Activated B cell treated with CpG ODN at 0.5 μM for 24 hours (primary cell): Measurements from ENCODE around the gene SEPTIN12. TPM values are rescaled to one million over a fixed set of nuclear protein-coding genes. Genes with fewer than 3 reads are reported as not detected.

Experiments used
- ATAC-seq: fragments of 200-7000 bp; cut with Tn5 transposase; one replicate; pipeline ENCODE4 v1.10.0; 2021; ENCODE audit warnings: low read depth, mild to moderate bottlenecking, moderate library complexity
- CTCF ChIA-PET: fragments of 350-600 bp; sonication (Branson Sonifier 250); formaldehyde crosslinking; loops from one replicate; lab custom pipeline; 2021; ENCODE audit warnings: antibody characterized with exemption; lab: Charles Lee
- POLR2A ChIA-PET: fragments of 350-600 bp; sonication (Branson Sonifier 250); formaldehyde crosslinking; loops from one replicate; lab custom pipeline; 2021; ENCODE audit warnings: antibody characterized with exemption; lab: Charles Lee
- DNase-seq: peaks from one replicate; pipeline ENCODE4 v3.0.0; 2022
- H3K27ac Mint-ChIP-seq: one replicate; pipeline ENCODE4 v1.8.0; 2020; ENCODE audit warnings: mixed read lengths
- H3K27me3 Mint-ChIP-seq: one replicate; pipeline ENCODE4 v1.8.0; 2021; ENCODE audit warnings: mixed read lengths
- H3K36me3 Mint-ChIP-seq: one replicate; pipeline ENCODE4 v1.8.0; 2021; ENCODE audit warnings: low read depth, mixed read lengths
- H3K4me1 Mint-ChIP-seq: one replicate; pipeline ENCODE4 v1.8.0; 2021; ENCODE audit warnings: mixed read lengths
- H3K4me3 Mint-ChIP-seq: one replicate; pipeline ENCODE4 v1.8.0; 2020; ENCODE audit warnings: mild to moderate bottlenecking, mixed read lengths
- H3K9me3 Mint-ChIP-seq: one replicate; pipeline ENCODE4 v1.8.0; 2020; ENCODE audit warnings: mixed read lengths
- CTCF ChIP-seq: fragments of 200-600 bp; IDR thresholded peaks from one replicate; pipeline ENCODE4 v1.8.0; 2022; ENCODE audit warnings: antibody characterized with exemption, mild to moderate bottlenecking
- intact Hi-C: fragments of 100-400 bp; cut with micrococcal nuclease; formaldehyde crosslinking; loops from one replicate; pipeline ENCODE4 v1.15.1; 2024
- total RNA-seq: library from RNA; stranded (reverse); gene quantifications from 2 replicates; pipeline ENCODE4 v1.2.3, GENCODE V29; 2022

Gene SEPTIN12
- total RNA-seq, 1 donor from 2014 or later: not detected

DNA sequence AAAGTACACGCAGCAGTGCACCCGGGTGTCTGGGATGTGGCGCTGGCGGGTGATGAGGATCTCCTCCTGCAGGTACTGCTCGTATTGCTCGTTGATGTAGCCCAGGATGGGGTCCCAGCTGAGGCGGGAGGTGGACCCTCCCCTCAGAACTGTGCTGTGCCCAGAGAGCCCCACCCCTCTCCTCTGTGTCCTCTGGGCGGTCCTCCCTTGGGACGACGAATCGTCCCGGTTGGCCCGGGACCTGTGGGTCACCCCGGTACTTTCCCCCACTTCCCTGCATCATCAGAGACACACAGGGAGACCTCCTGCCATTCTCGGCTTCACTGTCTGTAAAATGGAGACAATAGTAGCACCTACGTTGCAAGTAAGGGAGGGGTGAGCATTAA, 4.2 kb downstream of the SEPTIN12 start:
- Mint-ChIP-seq H3K4me1 (no peaks in the 10 kb centered on the region), H3K4me3 (no peak overlapping the region), H3K36me3 (no peaks in the 10 kb centered on the region), H3K27ac (no peak overlapping the region), H3K9me3 (no peaks in the 10 kb centered on the region), H3K27me3 (peaks cover 3% of the 10 kb centered on the region)
- CTCF ChIA-PET: no interaction called here
- POLR2A ChIA-PET: no interaction called here
- intact Hi-C loops: no loop called here
- ATAC-seq: no peak
- TF ChIP-seq CTCF: no peak
- DNase-seq: no peak

DNA sequence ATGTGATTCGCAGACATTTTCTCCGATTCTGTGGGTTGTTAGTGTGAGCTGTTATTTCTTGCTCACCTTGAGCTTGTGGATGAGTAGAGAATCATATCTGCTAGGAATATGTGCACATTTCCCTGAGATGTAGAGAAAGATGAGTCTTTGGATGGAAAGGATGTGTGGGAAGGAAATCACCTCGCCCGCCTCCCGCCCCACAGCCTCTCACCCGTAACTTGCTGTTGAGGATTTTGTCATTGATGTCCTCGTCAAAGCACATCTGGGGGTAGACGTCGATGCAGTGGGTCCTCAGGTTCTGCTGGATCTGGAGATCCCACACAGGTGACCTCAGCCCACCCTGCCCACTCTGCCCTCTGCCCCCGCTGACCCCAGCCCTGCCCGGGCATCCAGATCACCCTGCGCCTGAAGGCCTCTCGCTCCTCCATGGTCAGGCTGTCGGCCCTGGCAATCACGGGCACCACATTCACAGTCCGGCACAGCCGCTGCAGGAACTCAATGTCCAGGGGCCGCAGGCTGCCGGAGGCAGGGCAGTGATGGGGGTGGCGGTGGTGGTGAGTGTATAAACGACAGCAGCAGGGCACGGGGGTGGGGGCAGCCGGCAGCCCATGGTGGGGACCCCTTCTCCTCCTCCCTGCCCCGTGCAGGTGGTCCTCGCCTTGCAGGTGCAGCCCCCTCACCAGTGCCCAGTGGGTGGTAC, 4.7 kb downstream of the SEPTIN12 start:
- TF ChIP-seq CTCF: no peak
- no peak overlapping the region for H3K4me3 Mint-ChIP-seq
- intact Hi-C loops: no loop called here

GRCh38 chr16:4780235-4780634, 7.9 kb downstream of the SEPTIN12 start:
- Mint-ChIP-seq H3K27ac (no peak overlapping the region), H3K36me3 (no peaks in the 10 kb centered on the region), H3K4me3 (no peak overlapping the region), H3K9me3 (no peaks in the 10 kb centered on the region), H3K4me1 (no peaks in the 10 kb centered on the region), H3K27me3 (peaks cover 3% of the 10 kb centered on the region)
- ATAC-seq (no peak), DNase-seq (no peak)
- TF ChIP-seq CTCF: no peak
- POLR2A ChIA-PET: no interaction called here
- intact Hi-C loops: no loop called here
- CTCF ChIA-PET: no interaction called here

More for the DNA sequence above, 4.7 kb downstream of the SEPTIN12 start:
- ChIA-PET POLR2A (no interaction called here), CTCF (no interaction called here)
- no peak overlapping the region for H3K27ac Mint-ChIP-seq
- H3K27me3 Mint-ChIP-seq: peaks cover 3% of the 10 kb centered on the region
- no peaks in the 10 kb centered on the region for H3K4me1 Mint-ChIP-seq
- H3K36me3 Mint-ChIP-seq: no peaks in the 10 kb centered on the region
- no peak for DNase-seq
- H3K9me3 Mint-ChIP-seq: no peaks in the 10 kb centered on the region
- no peak for ATAC-seq

GRCh38 chr16:4778050-4778392, 10.1 kb downstream of the SEPTIN12 start:
- no peaks in the 10 kb centered on the region for H3K27me3 Mint-ChIP-seq
- ChIA-PET CTCF (no interaction called here), POLR2A (no interaction called here)
- ATAC-seq (no peak), DNase-seq (no peak)
- H3K4me1 Mint-ChIP-seq: no peaks in the 10 kb centered on the region
- H3K9me3 Mint-ChIP-seq: no peaks in the 10 kb centered on the region
- no peak overlapping the region for H3K27ac Mint-ChIP-seq
- no peak for TF ChIP-seq CTCF
- no peak overlapping the region for H3K4me3 Mint-ChIP-seq
- no peaks in the 10 kb centered on the region for H3K36me3 Mint-ChIP-seq
- intact Hi-C loops: no loop called here

GRCh38 chr16:4777339-4778049, 10.7 kb downstream of the SEPTIN12 start:
- no peaks in the 10 kb centered on the region for H3K36me3 Mint-ChIP-seq
- ATAC-seq: no peak
- ChIA-PET CTCF (no interaction called here), POLR2A (no interaction called here)
- H3K4me3 Mint-ChIP-seq: no peak overlapping the region
- no peaks in the 10 kb centered on the region for H3K9me3 Mint-ChIP-seq
- TF ChIP-seq CTCF: no peak
- no peak for DNase-seq
- intact Hi-C loops: no loop called here
- H3K4me1 Mint-ChIP-seq: no peaks in the 10 kb centered on the region
- H3K27ac Mint-ChIP-seq: no peak overlapping the region
- no peaks in the 10 kb centered on the region for H3K27me3 Mint-ChIP-seq
